Spleen (tissue), 7 donors: ENCODE data around the gene BRCA1.

Source experiments
- POLR2A ChIP-seq, 3 donors: fragments of 450-650 bp; IDR thresholded peaks; one replicate each; pipeline ENCODE4 v1.5.1; 2017; ENCODE audit warnings: antibody characterized with exemption in 3 of 3, mild to moderate bottlenecking in 1 of 3
- TF ChIP-seq, protein P1 (sequence below), 11 experiments: fragments of 200-600 bp in 7 of 11; fragments of 450-650 bp in 4 of 11; sonication (generic) in 4 of 11; IDR thresholded peaks in 8 of 11; conservative IDR thresholded peaks in 3 of 11; 1 replicate in 7 of 11; 2 replicates in 4 of 11; pipeline versions ENCODE4 v1.4.0 to v1.8.0; 2016 to 2021; ENCODE audit warnings: antibody characterized with exemption in 11 of 11, inconsistent platforms in 4 of 11, mild to moderate bottlenecking in 1 of 11
- donor health status: DM: no; HTN: no; CAD: no; lungs with moderate emphysema.
- donor health status: DM: no; HTN: no; CAD: no.
- donor health status: DM: no; HTN: no; CAD: no.

DNA sequence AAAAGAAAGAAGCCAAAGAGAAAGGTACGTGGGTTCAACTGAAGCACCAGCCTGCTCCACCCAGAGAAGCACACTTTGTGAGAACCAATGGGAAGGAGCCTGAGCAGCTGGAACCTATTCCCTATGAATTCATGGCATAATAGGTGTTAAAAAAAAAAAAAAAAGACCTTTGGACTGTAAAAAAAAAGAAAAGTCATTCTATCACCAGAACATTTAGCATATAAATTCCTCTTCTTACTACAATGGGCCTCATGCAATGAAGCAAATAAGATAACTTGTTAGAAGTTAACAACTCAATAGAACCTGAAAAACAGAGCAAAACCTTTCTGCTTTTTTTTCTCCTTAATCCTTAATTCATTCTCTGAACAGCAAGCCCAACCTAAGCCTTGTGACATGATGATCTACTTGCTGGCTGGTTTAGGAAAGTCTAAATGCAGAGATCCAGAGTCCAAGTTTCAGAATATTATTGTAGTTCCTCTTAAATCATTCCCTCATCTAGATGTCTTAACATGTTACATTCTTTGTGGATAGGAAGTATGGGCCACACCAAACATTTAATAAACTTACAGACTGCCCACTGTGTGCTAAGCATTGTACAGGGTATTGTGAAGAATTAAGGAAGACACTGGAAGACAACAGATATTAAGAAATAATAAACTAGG, 45.4 kb downstream of the BRCA1 start:
- TF ChIP-seq, protein P1, sequence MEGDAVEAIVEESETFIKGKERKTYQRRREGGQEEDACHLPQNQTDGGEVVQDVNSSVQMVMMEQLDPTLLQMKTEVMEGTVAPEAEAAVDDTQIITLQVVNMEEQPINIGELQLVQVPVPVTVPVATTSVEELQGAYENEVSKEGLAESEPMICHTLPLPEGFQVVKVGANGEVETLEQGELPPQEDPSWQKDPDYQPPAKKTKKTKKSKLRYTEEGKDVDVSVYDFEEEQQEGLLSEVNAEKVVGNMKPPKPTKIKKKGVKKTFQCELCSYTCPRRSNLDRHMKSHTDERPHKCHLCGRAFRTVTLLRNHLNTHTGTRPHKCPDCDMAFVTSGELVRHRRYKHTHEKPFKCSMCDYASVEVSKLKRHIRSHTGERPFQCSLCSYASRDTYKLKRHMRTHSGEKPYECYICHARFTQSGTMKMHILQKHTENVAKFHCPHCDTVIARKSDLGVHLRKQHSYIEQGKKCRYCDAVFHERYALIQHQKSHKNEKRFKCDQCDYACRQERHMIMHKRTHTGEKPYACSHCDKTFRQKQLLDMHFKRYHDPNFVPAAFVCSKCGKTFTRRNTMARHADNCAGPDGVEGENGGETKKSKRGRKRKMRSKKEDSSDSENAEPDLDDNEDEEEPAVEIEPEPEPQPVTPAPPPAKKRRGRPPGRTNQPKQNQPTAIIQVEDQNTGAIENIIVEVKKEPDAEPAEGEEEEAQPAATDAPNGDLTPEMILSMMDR (IDR thresholded peaks at IDR 0.05 in 8 of 11, conservative IDR thresholded peaks at IDR 0.05 in 3 of 11), result no peak
- TF ChIP-seq POLR2A (IDR thresholded peaks at IDR 0.05), result no peak
